BLaER1 treated with 17β-estradiol and CSF1 and Interleukin-3, amounts not matched to agents 10 nM and 100 nM (cell line): ENCODE data around the gene SCAPER.
A peak's percentile ranks its signal among the peaks of the same experiment; 100 is the strongest.

Experiments
- H3K27ac ChIP-seq, 11 experiments: shearing (Covaris generic); formaldehyde crosslinking; 2 replicates each; pipeline ENCODE4 v1.8.1; 2022
- H3K27me3 ChIP-seq, 11 experiments: shearing (Covaris generic); formaldehyde crosslinking; 2 replicates each; pipeline ENCODE4 v1.8.1; 2022
- H3K36me3 ChIP-seq, 11 experiments: shearing (Covaris generic); formaldehyde crosslinking; 2 replicates each; pipeline ENCODE4 v1.8.1; 2022
- H3K4me1 ChIP-seq, 10 experiments: shearing (Covaris generic); formaldehyde crosslinking; 2 replicates each; pipeline ENCODE4 v1.8.1; 2022
- H3K4me2 ChIP-seq, 11 experiments: shearing (Covaris generic); formaldehyde crosslinking; 2 replicates each; pipeline ENCODE4 v1.8.1; 2022
- H3K4me3 ChIP-seq, 10 experiments: shearing (Covaris generic); formaldehyde crosslinking; 2 replicates each; pipeline ENCODE4 v1.8.1; 2022
- H3K9ac ChIP-seq, 11 experiments: shearing (Covaris generic); formaldehyde crosslinking; 2 replicates each; pipeline ENCODE4 v1.8.1; 2022
- H3K9me3 ChIP-seq, 11 experiments: shearing (Covaris generic); formaldehyde crosslinking; replicated peaks in 1 of 11; 2 replicates each; pipeline ENCODE4 v1.8.1; 2022
- H4K20me1 ChIP-seq, 11 experiments: shearing (Covaris generic); formaldehyde crosslinking; 2 replicates each; pipeline ENCODE4 v1.8.1; 2022
- Cebpa-rat ChIP-seq, 11 experiments: shearing (Covaris generic); IDR thresholded peaks; 2 replicates each; pipeline ENCODE4 v1.8.1; 2022

The SCAPER gene

GRCh38 chr15:76349301-76350070 is 555.7 kb downstream of the SCAPER start:
- Histone ChIP-seq H4K20me1 (peaks cover 0 to 22% (median 11%) of the 10 kb centered on the region in 11 experiments; a peak in 9 of 22 replicates), H3K4me2 (no peak overlapping the region), H3K27ac (no peak overlapping the region), H3K4me1 (no peaks in the 10 kb centered on the region), H3K9me3 (peaks cover 20 to 28% (median 25%) of the 10 kb centered on the region in 11 experiments), H3K9ac (no peak overlapping the region), H3K36me3 (peaks cover 0 to 20% (median 14%) of the 10 kb centered on the region in 11 experiments; a peak in 16 of 22 replicates), H3K27me3 (peaks cover 37 to 59% (median 45%) of the 10 kb centered on the region in 11 experiments), H3K4me3 (no peak overlapping the region)
- TF ChIP-seq Cebpa-rat (IDR thresholded peaks at IDR 0.05), result no peak

DNA sequence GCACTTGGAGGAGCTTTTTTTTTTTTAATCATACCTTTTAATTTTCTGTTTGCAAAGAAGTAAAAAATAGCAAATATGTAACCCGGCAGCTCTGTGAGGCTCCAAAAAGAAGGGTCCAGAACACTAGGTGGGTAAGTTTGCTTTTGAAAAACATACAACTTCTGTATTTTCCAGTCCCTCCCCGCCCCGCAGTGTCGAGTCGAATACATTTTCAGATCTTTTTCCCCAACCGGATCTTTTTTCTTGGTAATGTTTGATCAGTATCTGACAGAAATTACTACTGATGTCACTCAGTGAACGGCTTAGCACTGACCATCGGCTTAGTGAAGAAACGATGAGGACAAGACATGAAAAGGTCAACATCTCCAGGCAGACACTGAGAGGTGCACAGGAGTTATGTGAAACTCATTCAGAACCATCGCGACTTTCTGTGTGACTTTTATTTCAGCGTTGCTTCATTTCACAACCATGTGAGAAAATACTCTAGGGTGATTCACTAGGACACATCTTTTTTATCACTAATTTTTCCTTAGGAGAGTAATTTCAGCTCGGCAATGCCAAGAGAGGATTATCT is 557.6 kb downstream of the SCAPER start:
- Histone ChIP-seq H3K9ac (no peak overlapping the region), H3K36me3 (peaks cover 0 to 20% (median 14%) of the 10 kb centered on the region in 11 experiments; a peak in 16 of 22 replicates), H4K20me1 (peaks cover 0 to 32% (median 12%) of the 10 kb centered on the region in 11 experiments; a peak in 12 of 22 replicates), H3K4me3 (no peak overlapping the region), H3K27ac (no peak overlapping the region), H3K4me2 (no peak overlapping the region), H3K9me3 (peaks cover 24 to 42% (median 38%) of the 10 kb centered on the region in 11 experiments), H3K27me3 (peaks cover 57 to 78% (median 64%) of the 10 kb centered on the region in 11 experiments), H3K4me1 (no peaks in the 10 kb centered on the region)
- TF ChIP-seq Cebpa-rat (IDR thresholded peaks at IDR 0.05), result no peak

DNA sequence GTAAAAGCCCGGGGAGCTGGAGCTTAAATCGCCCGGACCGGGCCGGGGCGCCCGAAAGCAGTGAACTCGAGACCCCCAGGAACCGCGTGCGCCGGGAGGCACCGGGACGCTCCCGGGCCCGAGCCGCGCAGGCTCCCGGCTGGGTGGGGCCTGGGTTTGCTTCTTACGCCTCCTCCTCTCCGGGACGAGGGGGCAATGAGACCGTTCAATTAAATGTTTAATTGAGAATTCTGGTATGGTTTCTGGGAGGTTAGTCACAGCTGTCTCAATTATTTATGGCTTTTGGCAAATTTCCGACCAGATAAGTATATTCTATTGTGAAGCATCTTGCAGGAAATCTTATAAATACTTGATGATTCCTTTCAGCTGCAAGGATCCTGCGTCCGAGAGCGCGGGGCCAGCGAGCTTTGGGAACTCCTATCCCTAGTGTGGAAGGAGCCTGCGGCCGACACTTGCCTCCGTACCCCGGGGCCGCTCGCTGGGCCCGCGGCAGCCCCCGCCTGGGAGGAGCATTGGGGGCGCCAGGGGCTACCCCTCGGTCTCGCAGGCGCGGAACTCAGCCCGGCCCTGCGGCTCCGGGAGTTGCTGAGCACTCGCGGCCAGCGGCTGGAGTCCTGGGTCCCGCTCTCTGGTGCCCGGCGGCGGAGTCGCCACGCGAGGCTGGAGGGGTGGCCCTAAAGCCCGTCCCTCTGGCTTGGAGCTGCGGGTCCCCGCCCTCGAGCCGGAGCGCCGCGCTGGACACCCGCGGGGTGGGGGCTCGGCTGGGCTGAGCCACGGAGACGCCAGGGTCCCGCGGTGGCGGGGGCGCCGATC is 558.3 kb downstream of the SCAPER start:
- Histone ChIP-seq H3K4me2 (peak overlapping the region in 3 of 11 experiments; percentile 46 to 72 (median 69); a peak in 2 of 22 replicates), H3K27ac (no peak overlapping the region), H3K9ac (no peak overlapping the region), H3K4me3 (peak overlapping the region in 8 of 10 experiments; percentile 1 to 45 (median 34); a peak in 9 of 20 replicates), H4K20me1 (peaks cover 0 to 36% (median 14%) of the 10 kb centered on the region in 11 experiments; a peak in 17 of 22 replicates), H3K4me1 (peaks cover 0 to 2% (median under 1%) of the 10 kb centered on the region in 10 experiments; a peak in 8 of 20 replicates), H3K36me3 (peaks cover 0 to 20% (median 14%) of the 10 kb centered on the region in 11 experiments; a peak in 16 of 22 replicates), H3K9me3 (peaks cover 31 to 49% (median 45%) of the 10 kb centered on the region in 11 experiments), H3K27me3 (peaks cover 64 to 85% (median 71%) of the 10 kb centered on the region in 11 experiments)
- no peak for TF ChIP-seq Cebpa-rat (IDR thresholded peaks at IDR 0.05)

GRCh38 chr15:76345880-76346668 is 559.1 kb downstream of the SCAPER start:
- H3K9ac ChIP-seq, result 0 out of 22 replicates have a peak overlapping the region, but pooled peaks of 1 of the 11 experiments have one; percentile 24
- H3K4me3 ChIP-seq, result peak overlapping the region in 9 of 10 experiments; percentile 1 to 45 (median 32); a peak in 10 of 20 replicates
- H4K20me1 ChIP-seq, result peaks cover 0 to 44% (median 22%) of the 10 kb centered on the region in 11 experiments; a peak in 18 of 22 replicates
- peaks cover 72 to 93% (median 79%) of the 10 kb centered on the region in 11 experiments for H3K27me3 ChIP-seq
- peaks cover 33 to 49% (median 46%) of the 10 kb centered on the region in 11 experiments for H3K9me3 ChIP-seq
- no peak for TF ChIP-seq Cebpa-rat (IDR thresholded peaks at IDR 0.05)
- peaks cover 6 to 11% (median 8%) of the 10 kb centered on the region in 10 experiments; a peak in 18 of 20 replicates for H3K4me1 ChIP-seq
- H3K36me3 ChIP-seq, result peaks cover 0 to 20% (median 14%) of the 10 kb centered on the region in 11 experiments; a peak in 16 of 22 replicates
- no peak overlapping the region for H3K27ac ChIP-seq
- peak overlapping the region in 3 of 11 experiments; percentile 46 to 72 (median 69); a peak in 5 of 22 replicates for H3K4me2 ChIP-seq

DNA sequence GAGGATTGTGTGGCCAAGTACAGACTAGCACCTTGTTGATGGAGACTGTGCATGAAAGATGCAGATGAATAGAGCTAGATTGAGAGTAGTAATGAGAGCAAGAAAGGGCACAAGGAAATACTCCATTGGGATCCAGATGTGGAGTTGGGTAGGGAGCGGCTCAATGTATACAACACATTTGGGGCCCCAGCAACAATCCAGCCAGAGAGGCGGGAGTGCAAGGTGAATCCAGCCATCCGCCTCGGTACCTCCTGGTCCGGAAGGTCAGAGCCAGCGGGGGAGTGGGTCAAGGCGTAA is 559.6 kb downstream of the SCAPER start:
- no peak for TF ChIP-seq Cebpa-rat (IDR thresholded peaks at IDR 0.05)
- H3K36me3 ChIP-seq, result peaks cover 0 to 20% (median 14%) of the 10 kb centered on the region in 11 experiments; a peak in 16 of 22 replicates
- H3K4me3 ChIP-seq, result peak overlapping the region in 2 of 10 experiments; percentile 42 to 45; a peak in 1 of 20 replicates
- peaks cover 33 to 49% (median 46%) of the 10 kb centered on the region in 11 experiments for H3K9me3 ChIP-seq
- no peak overlapping the region for H3K27ac ChIP-seq
- H3K4me1 ChIP-seq, result peaks cover 12 to 16% (median 14%) of the 10 kb centered on the region in 10 experiments
- peaks cover 0 to 50% (median 27%) of the 10 kb centered on the region in 11 experiments; a peak in 20 of 22 replicates for H4K20me1 ChIP-seq
- no peak overlapping the region for H3K9ac ChIP-seq
- H3K4me2 ChIP-seq, result peak overlapping the region in 2 of 11 experiments; percentile 69 to 72; a peak in 2 of 22 replicates
- peaks cover 77 to 98% (median 85%) of the 10 kb centered on the region in 11 experiments for H3K27me3 ChIP-seq

- Histone ChIP-seq H3K27me3 (peaks cover 82 to 99% (median 90%) of the 10 kb centered on the region in 11 experiments), H3K9me3 (peaks cover 33 to 49% (median 46%) of the 10 kb centered on the region in 11 experiments), H4K20me1 (peaks cover 0 to 55% (median 32%) of the 10 kb centered on the region in 11 experiments; a peak in 20 of 22 replicates), H3K27ac (no peak overlapping the region), H3K9ac (no peak overlapping the region), H3K4me2 (no peak overlapping the region), H3K4me1 (peaks cover 17 to 21% (median 18%) of the 10 kb centered on the region in 10 experiments), H3K4me3 (no peak overlapping the region), H3K36me3 (peaks cover 0 to 20% (median 14%) of the 10 kb centered on the region in 11 experiments; a peak in 16 of 22 replicates)
- no peak for TF ChIP-seq Cebpa-rat (IDR thresholded peaks at IDR 0.05)
These were observed 560.1 kb downstream of the SCAPER start for GRCh38 chr15:76344893-76345582.

- peaks cover 98 to 100% (median 100%) of the 10 kb centered on the region in 11 experiments for H3K27me3 ChIP-seq
- peaks cover 0 to 20% (median 14%) of the 10 kb centered on the region in 11 experiments; a peak in 16 of 22 replicates for H3K36me3 ChIP-seq
These were observed 561.7 kb downstream of the SCAPER start for GRCh38 chr15:76343313-76343996.

More at GRCh38 chr15:76343313-76343996, 561.7 kb downstream of the SCAPER start:
- Histone ChIP-seq H3K9me3 (peaks cover 33 to 49% (median 46%) of the 10 kb centered on the region in 11 experiments), H4K20me1 (peaks cover 0 to 71% (median 48%) of the 10 kb centered on the region in 11 experiments; a peak in 20 of 22 replicates), H3K4me3 (no peak overlapping the region), H3K9ac (no peak overlapping the region), H3K4me2 (no peak overlapping the region), H3K27ac (no peak overlapping the region), H3K4me1 (peaks cover 23 to 35% (median 28%) of the 10 kb centered on the region in 10 experiments)
- TF ChIP-seq Cebpa-rat (IDR thresholded peaks at IDR 0.05), result no peak
